Activated naive CD4-positive, alpha-beta T cell treated with anti-CD3 and anti-CD28 coated beads, Interleukin-2, amount 50 U/mL, for 72 hours (primary cell): ENCODE results near the gene MCM9. TPM values are rescaled to one million over a fixed set of nuclear protein-coding genes. Genes with fewer than 3 reads are reported as not detected.

Experiments used
- ATAC-seq, 2 donors: fragments of 150-1000 bp; cut with Tn5 transposase; 2 replicates each; pipeline ENCODE4 v1.10.0; 2021; ENCODE audit warnings: mild to moderate bottlenecking in 2 of 2, moderate library complexity in 2 of 2
- DNase-seq, 2 donors: peaks; one replicate each; pipeline ENCODE4 v3.0.0; 2021 to 2022; ENCODE audit warnings: low spot score in 2 of 2
- H3K27ac Mint-ChIP-seq, 2 donors: one replicate each; pipeline ENCODE4 v1.8.0; 2022; ENCODE audit warnings: mild to moderate bottlenecking in 2 of 2, mixed read lengths in 2 of 2
- H3K36me3 Mint-ChIP-seq, 2 donors: one replicate each; pipeline ENCODE4 v1.8.0; 2022; ENCODE audit warnings: mixed read lengths in 2 of 2
- H3K9me3 Mint-ChIP-seq, 2 donors: one replicate each; pipeline ENCODE4 v1.8.0; 2022; ENCODE audit warnings: mixed read lengths in 2 of 2
- total RNA-seq, 2 donors: library from RNA; stranded (reverse); gene quantifications; one replicate each; pipeline ENCODE4 v1.2.3, GENCODE V29; 2022

The MCM9 gene
- total RNA-seq, 2 donors from 2014 or later, result 15.8 to 19.0 TPM

GRCh38 chr6:118940770-118941169 lies 5.8 kb upstream of the MCM9 start:
- Mint-ChIP-seq H3K36me3 (peaks cover 57 to 66% of the 10 kb centered on the region in 2 donors), H3K27ac (no peak overlapping the region), H3K9me3 (peaks cover 32 to 43% of the 10 kb centered on the region in 2 donors)
- no peak for ATAC-seq
- no peak for DNase-seq

DNA sequence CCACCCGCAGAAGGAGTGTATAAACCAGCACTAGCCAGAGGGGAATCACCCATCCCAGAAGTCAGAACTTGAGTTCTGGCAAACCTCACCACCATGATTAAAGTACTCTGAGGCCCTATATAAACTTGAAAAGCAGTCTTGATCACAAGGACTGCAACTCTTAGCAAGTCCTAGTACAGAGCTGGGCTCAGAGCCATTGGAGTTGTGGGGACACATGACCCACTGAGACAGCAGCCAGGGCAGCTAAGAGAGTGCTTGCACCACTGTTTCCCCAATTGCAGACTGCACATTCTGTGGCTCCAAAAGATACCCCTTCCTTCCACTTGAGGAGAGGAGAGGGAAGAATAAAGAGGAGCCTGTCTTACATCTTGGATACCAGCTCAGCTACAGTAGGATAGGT lies 4.7 kb upstream of the MCM9 start:
- H3K9me3 Mint-ChIP-seq, result peaks cover 22 to 36% of the 10 kb centered on the region in 2 donors
- DNase-seq (no peak), ATAC-seq (no peak)
- H3K36me3 Mint-ChIP-seq, result peaks cover 49 to 64% of the 10 kb centered on the region in 2 donors
- H3K27ac Mint-ChIP-seq, result no peak overlapping the region

GRCh38 chr6:118935978-118936703 lies 1.2 kb upstream of the MCM9 start:
- Mint-ChIP-seq H3K36me3 (peaks cover 34 to 49% of the 10 kb centered on the region in 2 donors), H3K27ac (peak overlapping the region; percentile 47 to 94), H3K9me3 (peaks cover 4 to 13% of the 10 kb centered on the region in 2 donors)
- ATAC-seq (no peak), DNase-seq (no peak)

DNA sequence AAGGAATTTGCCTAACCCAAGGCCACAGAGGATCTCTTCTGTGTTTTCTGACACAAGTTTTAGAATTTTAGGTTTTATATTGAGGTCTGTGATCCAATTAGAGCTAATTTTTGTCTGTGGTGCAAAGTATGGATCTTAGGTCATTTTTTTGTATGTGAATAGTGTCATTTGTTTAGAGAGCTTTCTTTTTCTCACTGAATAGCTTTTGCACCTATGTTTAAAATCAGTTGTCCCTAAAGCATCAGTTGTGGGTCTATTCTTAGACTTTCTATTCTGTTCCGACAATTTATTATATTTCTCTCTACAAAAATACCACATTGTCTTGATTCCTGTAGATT lies 341 bp upstream of the MCM9 start:
- Mint-ChIP-seq H3K9me3 (peaks cover 4 to 8% of the 10 kb centered on the region in 2 donors), H3K36me3 (peaks cover 25 to 49% of the 10 kb centered on the region in 2 donors), H3K27ac (peak overlapping the region; percentile 70 to 94)
- no peak for DNase-seq
- no peak for ATAC-seq

DNA sequence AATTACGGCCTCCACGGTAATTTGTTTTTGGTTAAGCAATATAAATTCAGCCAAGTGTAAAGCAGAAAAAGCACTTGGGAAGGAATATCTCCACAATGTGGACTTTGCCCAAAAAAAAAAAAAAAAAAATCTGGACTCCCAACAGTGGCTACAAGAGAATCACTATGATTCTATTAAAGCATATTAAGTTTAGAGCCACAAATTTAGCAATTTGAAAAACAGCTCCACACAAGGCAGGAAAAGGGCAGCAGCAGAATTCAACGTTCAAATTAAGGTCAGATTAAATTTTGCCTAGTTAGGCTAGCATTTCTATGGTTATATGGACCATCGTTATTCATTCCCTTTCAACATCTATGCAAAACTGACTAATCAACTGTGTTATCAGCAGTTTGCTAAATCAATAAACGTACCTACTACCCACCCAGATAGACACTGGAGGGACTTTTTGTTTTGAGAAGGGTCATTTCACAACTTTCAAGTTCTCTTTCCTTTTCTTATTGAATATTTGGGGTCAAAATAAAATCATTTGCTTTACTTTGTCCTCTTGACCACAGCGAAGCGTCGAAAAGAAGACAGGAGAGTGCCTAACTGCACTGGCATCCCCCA lies 1.0 kb downstream of the MCM9 start:
- Mint-ChIP-seq H3K36me3 (peaks cover 12 to 40% of the 10 kb centered on the region in 2 donors), H3K9me3 (peaks cover 0 to 5% of the 10 kb centered on the region in 2 donors), H3K27ac (peak overlapping the region; percentile 92 to 94)
- ATAC-seq, result no peak
- DNase-seq, result no peak

GRCh38 chr6:118932421-118932820 lies 2.5 kb downstream of the MCM9 start:
- peaks cover 0 to 5% of the 10 kb centered on the region in 2 donors for H3K9me3 Mint-ChIP-seq
- DNase-seq (no peak), ATAC-seq (no peak)
- H3K27ac Mint-ChIP-seq, result no peak overlapping the region
- peaks cover 9 to 24% of the 10 kb centered on the region in 2 donors for H3K36me3 Mint-ChIP-seq

GRCh38 chr6:118931436-118931835 lies 3.5 kb downstream of the MCM9 start:
- no peaks in the 10 kb centered on the region for H3K9me3 Mint-ChIP-seq
- DNase-seq, result no peak
- no peak overlapping the region for H3K27ac Mint-ChIP-seq
- peaks cover 5 to 14% of the 10 kb centered on the region in 2 donors for H3K36me3 Mint-ChIP-seq
- no peak for ATAC-seq

GRCh38 chr6:118930680-118931079 lies 4.3 kb downstream of the MCM9 start:
- DNase-seq (no peak), ATAC-seq (no peak)
- no peaks in the 10 kb centered on the region for H3K9me3 Mint-ChIP-seq
- no peak overlapping the region for H3K27ac Mint-ChIP-seq
- peaks cover 10 to 13% of the 10 kb centered on the region in 2 donors for H3K36me3 Mint-ChIP-seq

DNA sequence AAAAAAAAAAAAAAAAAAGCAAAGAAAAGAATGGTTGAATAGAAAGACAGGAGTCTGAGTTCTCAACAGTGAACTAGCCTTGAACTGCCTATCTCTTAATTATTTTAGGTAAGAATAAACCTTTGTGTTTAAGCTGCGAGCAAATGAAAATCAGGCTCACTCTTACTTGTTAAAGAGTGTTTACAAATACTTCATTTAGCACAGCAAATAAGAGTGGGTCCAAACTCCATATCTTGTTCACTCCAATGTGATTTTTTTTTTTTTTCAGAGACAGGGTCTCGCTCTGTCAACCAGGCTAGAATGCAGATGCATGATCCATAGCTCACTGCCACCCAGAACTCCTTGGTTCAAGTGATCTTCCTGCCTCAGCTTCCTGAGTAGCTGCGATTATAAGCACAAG lies 11.9 kb downstream of the MCM9 start:
- DNase-seq, result no peak
- no peak for ATAC-seq
- no peaks in the 10 kb centered on the region for H3K9me3 Mint-ChIP-seq
- no peak overlapping the region for H3K27ac Mint-ChIP-seq
- peaks cover 10 to 21% of the 10 kb centered on the region in 2 donors for H3K36me3 Mint-ChIP-seq

GRCh38 chr6:118921084-118921483 lies 13.9 kb downstream of the MCM9 start:
- Mint-ChIP-seq H3K36me3 (peaks cover 8 to 19% of the 10 kb centered on the region in 2 donors), H3K9me3 (no peaks in the 10 kb centered on the region), H3K27ac (peak overlapping the region in 1 of 2 donors; percentile 46)
- no peak for DNase-seq
- no peak for ATAC-seq

- Mint-ChIP-seq H3K27ac (no peak overlapping the region), H3K9me3 (no peaks in the 10 kb centered on the region), H3K36me3 (peaks cover 18 to 19% of the 10 kb centered on the region in 2 donors)
- DNase-seq (no peak), ATAC-seq (no peak)
Observed at GRCh38 chr6:118918329-118918725, 16.6 kb downstream of the MCM9 start.

- ATAC-seq (no peak), DNase-seq (no peak)
- H3K27ac Mint-ChIP-seq, result no peak overlapping the region
- no peaks in the 10 kb centered on the region for H3K9me3 Mint-ChIP-seq
- H3K36me3 Mint-ChIP-seq, result peaks cover 18 to 19% of the 10 kb centered on the region in 2 donors
Observed at GRCh38 chr6:118917546-118918328, 17.2 kb downstream of the MCM9 start.

- peaks cover 10 to 32% of the 10 kb centered on the region in 2 donors for H3K36me3 Mint-ChIP-seq
Observed at GRCh38 chr6:118914598-118914997, 20.4 kb downstream of the MCM9 start.

GRCh38 chr6:118913161-118913560 lies 21.8 kb downstream of the MCM9 start:
- Mint-ChIP-seq H3K36me3 (peaks cover 6 to 37% of the 10 kb centered on the region in 2 donors), H3K27ac (peak overlapping the region in 1 of 2 donors; percentile 65), H3K9me3 (no peaks in the 10 kb centered on the region)
- DNase-seq (no peak), ATAC-seq (no peak)

More at GRCh38 chr6:118914598-118914997, 20.4 kb downstream of the MCM9 start:
- DNase-seq (no peak), ATAC-seq (no peak)
- H3K27ac Mint-ChIP-seq, result peak overlapping the region in 1 of 2 donors; percentile 27
- no peaks in the 10 kb centered on the region for H3K9me3 Mint-ChIP-seq

GRCh38 chr6:118912646-118913045 lies 22.3 kb downstream of the MCM9 start:
- ATAC-seq (no peak), DNase-seq (no peak)
- no peaks in the 10 kb centered on the region for H3K9me3 Mint-ChIP-seq
- H3K36me3 Mint-ChIP-seq, result peaks cover 6 to 42% of the 10 kb centered on the region in 2 donors
- peak overlapping the region; percentile 14 to 48 for H3K27ac Mint-ChIP-seq

- H3K9me3 Mint-ChIP-seq, result no peaks in the 10 kb centered on the region
- H3K27ac Mint-ChIP-seq, result no peak overlapping the region
- DNase-seq, result no peak
- peaks cover under 1 to 64% of the 10 kb centered on the region in 2 donors for H3K36me3 Mint-ChIP-seq
- ATAC-seq, result no peak
Observed at GRCh38 chr6:118908441-118908840, 26.5 kb downstream of the MCM9 start.

GRCh38 chr6:118905851-118906250 lies 29.1 kb downstream of the MCM9 start:
- DNase-seq (no peak), ATAC-seq (peak in 1 of 2 donors; percentile 20)
- peaks cover 6 to 77% of the 10 kb centered on the region in 2 donors for H3K36me3 Mint-ChIP-seq
- peak overlapping the region in 1 of 2 donors; percentile 46 for H3K27ac Mint-ChIP-seq
- H3K9me3 Mint-ChIP-seq, result no peaks in the 10 kb centered on the region
